NCI-H2107 treated with DMSO at 0.1 percent for 48 hours (cell line): Measurements from ENCODE around the gene NXPE4.
"Not testable (repeated sequence)": the region's sequence is repeated elsewhere in the genome, so short reads cannot be mapped to it uniquely, and the experiment has no call there.

Experiments used
- DNase-seq: peaks from one replicate; lab custom pipeline; 2025; ENCODE audit not compliant: unreplicated experiment; lab: John Stamatoyannopoulos, UW

NXPE4 gene

DNA sequence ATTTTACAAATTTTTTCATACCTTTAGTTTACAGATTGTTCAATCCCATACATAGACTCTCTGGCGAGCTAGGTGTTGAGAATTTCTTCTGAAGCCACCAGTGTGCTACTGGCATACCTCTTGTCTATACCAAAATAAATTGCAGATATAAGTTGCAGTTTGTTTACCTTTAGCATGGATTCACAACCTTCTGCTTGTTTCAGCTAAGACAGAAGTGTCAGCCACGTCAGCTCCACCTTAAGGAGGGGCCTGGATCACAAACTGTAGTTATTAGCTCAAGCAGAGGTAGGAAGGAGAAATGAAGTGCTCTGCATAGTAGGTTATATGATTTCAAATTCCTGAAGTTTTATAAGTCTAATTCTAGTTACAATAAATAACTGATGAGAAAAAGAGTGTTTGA lies at the start of gene NXPE4:
Gene NXPE4, minus strand, starts transcription at position 216 of the 400 bp plus-strand sequence. CDS start 1,027 bp downstream, outside the sequence.
- DNase-seq, result no peak

DNA sequence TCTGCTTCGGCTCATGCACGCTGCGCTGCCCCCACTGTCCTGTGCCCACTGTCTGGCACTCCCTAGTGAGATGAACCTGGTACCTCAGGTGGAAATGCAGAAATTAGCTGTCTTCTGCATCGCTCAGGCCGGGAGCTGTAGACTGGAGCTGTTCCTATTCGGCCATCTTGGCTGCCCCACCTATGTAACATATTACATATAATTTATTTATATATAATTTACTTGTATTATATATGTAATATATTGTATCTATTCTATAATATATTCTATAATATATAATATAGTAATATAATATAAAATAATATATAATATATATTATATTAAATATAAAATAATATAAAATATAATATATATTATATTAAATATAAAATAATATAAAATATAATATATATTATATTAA lies 43.9 kb upstream of the NXPE4 start:
- DNase-seq, result not testable (repeated sequence)

DNA sequence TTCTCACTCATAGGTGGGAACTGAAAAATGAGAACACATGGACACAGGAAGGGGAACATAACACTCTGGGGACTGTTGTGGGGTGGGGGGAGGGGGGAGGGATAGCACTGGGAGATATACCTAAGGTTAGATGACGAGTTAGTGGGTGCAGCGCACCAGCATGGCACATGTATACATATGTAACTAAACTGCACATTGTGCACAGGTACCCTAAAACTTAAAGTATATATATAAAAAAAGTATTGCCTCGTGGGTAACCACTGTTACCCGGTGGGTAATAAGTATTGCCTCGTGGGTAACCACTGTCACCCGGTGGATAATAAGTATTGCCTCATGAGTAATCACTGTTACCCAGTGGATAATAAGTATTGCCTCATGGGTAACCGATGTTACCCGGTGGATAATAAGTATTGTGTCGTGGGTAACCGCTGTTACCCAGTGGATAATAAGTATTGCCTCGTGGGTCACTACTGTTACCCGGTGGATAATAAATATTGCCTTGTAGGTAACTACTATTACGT lies 35.9 kb upstream of the NXPE4 start:
- DNase-seq, result not testable (repeated sequence)

DNA sequence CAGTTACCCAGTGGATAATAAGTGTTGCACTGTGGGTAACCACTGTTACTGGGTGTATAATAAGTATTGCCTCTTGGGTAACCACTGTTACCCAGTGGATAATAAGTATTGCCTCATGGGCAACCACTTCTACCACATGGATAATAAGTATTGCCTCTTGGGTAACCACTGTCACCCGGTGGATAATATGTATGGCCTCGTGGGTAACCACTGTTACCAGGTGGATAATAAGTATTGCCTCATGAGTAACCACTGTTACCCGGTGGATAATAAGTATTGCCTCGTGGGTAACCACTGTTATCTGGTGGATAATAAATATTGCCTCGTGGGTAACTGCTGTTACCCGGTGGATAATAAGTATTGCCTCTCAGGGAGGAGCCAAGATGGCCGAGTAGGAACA lies 29.7 kb upstream of the NXPE4 start:
- no peak for DNase-seq

DNA sequence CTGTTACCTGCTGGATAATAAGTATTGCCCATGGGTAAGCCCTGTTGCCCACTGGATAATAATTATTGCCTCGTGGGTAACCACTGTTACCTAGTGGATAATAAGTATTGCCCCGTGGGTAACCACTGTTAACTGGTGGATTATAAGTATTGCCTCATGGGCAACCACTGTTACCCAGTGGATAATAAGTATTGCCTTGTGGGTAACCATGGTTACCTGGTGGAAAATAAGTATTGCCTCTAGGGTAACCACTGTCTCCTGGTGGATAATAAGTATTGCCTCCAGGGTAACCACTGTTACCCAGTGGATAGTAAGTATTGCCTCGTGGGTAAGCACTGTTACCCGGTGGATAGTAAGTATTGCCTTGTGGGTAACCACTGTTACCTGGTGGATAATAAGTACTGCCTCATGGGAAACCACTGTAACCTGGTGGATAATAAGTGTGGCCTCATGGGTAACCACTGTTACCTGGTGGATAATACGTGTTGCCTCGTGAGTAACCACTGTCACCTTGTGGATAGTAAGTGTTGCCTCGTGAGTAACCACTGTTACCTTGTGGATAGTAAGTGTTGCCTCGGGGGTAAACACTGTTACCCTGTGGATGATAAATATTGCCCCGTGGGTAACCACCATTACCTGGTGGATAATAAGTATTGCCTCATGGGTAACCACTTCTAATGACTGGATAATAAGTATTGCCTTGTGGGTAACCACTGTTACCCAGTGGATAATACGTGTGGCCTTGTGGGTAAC lies 29.0 kb upstream of the NXPE4 start:
- DNase-seq, result no peak

DNA sequence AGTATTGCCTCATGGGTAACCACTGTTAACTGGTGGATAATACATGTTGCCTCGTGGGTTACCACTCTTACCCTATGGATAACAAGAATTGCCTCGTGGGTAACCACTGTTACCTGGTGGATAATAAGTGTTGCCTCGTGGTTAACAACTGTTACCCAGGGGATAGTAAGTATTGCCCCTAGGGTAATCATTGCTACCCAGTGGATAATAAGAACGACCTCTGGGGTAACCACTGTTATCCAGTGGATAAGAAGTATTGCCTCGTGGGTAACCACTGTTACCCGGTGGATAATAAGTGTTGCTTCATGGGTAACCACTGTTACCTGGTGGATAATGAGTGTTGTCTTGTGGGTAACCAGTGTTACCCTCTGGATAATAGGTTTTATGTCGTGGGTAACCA lies 28.1 kb upstream of the NXPE4 start:
- DNase-seq, result no peak

DNA sequence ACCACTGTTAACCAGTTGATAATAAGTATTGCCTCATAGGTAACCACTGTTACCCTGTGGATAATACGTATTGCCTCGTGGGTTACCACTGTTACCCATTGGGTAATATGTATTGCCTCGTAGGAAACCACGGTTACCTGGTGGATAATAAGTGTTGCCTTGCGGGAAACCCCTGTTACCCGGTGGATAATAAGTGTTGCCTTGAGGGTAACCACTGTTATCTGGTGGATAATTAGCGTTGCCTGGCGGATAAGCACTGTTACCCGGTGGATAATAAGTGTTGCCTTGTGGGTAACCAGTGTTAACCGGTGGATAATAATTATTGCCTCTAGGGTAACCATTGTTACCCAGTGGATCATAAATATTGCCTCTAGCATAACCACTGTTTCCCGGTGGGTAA lies 27.3 kb upstream of the NXPE4 start:
- no peak for DNase-seq

GRCh38 chr11:114621950-114622809 lies 26.6 kb upstream of the NXPE4 start:
- DNase-seq, result no peak

DNA sequence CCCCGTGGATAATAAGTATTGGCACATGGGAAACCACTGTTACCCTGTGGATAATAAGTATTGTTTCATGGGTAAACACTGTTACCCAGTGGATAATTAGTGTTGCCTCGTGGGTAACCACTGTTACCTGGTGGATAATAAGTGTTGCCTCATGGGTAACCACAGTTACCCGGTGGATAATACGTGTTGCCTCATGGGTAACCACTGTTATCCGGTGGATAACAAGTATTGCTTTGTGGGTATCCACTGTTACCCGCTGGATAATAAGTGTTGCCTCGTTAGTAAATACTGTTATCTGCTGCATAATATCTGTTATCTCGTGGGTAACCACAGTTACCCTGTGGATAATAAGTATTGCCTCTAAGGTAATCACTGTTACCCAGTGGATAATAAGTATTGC lies 25.5 kb upstream of the NXPE4 start:
- DNase-seq, result no peak

DNA sequence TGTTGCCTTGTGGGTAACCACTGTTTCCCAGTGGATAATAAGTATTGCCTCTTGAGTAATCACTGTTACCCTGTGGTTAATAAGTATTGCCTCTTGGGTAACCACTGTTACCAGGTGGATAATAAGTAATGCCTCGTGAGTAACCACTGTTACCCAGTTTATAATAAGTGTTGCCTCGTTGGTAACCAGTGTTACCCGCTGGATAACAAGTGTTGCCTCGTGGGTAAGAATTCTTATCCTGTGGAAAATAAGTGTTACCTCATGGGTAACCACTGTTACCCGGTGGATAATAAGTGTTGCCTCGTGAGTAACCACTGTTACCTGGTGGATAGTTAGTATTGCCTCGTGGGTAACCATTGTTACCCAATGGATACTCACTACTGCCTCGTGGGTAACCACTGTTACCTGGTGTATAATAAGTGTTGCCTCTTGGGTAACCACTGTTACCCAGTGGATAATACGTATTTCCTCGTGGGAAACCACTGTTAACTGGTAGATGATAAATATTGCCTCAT lies 24.1 kb upstream of the NXPE4 start:
- no peak for DNase-seq

DNA sequence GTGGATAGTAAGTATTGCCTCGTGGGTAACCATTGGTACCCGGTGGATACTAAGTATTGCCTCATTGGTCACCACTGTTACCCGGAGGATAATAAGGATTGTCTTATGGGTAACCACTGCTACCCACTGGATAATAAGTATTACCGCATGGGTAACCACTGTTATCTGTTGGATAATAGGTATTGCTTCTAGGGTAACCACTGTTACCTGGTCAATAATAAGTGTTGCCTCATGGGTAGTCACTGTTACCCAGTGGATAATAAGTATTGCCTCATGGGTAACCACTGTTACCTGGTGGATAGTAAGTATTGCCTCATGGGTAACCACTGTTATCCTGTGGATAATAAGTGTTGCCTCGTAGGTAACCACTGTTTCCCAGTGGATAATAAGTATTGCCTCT lies 22.6 kb upstream of the NXPE4 start:
- no peak for DNase-seq

- no peak for DNase-seq
Measured at GRCh38 chr11:114617157-114618124, 21.9 kb upstream of the NXPE4 start.

- no peak for DNase-seq
Measured at GRCh38 chr11:114616516-114616915, 20.9 kb upstream of the NXPE4 start.

- DNase-seq, result no peak
Measured at GRCh38 chr11:114615448-114616361, 20.1 kb upstream of the NXPE4 start.

GRCh38 chr11:114614127-114614720 lies 18.6 kb upstream of the NXPE4 start:
- DNase-seq, result no peak

- DNase-seq, result not testable (repeated sequence)
Measured at GRCh38 chr11:114613094-114613493, 17.5 kb upstream of the NXPE4 start.

DNA sequence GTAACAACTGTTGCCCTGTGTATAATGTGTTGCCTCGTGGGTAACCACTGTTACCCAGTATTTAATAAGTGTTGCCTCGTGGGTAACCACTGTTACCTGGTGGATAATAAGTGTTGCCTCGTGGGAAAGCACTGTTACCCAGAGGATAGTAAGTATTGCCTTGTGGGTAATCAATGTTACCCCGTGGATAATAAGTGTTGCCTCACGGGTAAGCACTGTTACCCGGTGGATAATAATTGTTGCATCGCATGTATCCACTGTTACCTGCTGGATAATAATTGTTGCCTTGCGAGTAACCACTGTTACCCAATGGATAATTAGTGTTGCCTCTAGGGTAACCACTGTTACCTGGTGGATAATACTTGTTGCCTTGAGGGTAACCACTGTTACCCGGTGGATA lies 17.1 kb upstream of the NXPE4 start:
- no peak for DNase-seq

DNA sequence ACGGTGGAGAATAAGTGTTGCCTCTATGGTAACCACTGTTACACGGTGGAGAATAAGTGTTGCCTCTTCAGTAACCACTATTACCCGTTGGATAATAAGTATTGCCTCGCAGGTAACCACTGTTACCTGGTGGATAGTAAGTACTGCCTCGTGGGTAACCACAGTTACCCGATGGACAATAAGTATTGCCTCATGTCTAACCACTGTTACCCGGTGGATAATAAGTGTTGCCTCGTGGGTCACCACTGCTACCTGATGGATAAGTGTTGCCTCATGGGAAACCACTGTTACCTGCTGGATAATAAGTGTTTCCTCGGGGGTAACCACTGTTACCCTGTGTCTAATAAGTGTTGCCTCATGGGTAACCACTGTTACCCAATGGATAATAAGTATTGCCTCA lies 16.6 kb upstream of the NXPE4 start:
- not testable (repeated sequence) for DNase-seq
